ENCODE results near the gene INSYN1. TPM values are rescaled to one million over a fixed set of nuclear protein-coding genes. Genes with fewer than 3 reads are reported as not detected.

Gene INSYN1
- total and polyA plus RNA-seq, 3 donors from 2014 or later = 8.9 to 18.9 (median 15.9) TPM

- H3K27ac ChIP-seq = no peak overlapping the region
- H3K9me3 ChIP-seq = no peaks in the 10 kb centered on the region
- no peaks in the 10 kb centered on the region for H3K27me3 ChIP-seq
- no peak for DNase-seq
- WGBS, 2 donors = 45 to 83% methylated on average over 2 to 6 of the region's 6 CpGs
- no peak overlapping the region for H3K4me3 ChIP-seq
- peaks cover 24% of the 10 kb centered on the region for H3K4me1 ChIP-seq
- no peaks in the 10 kb centered on the region for H3K36me3 ChIP-seq (ENCODE audit: low read depth, missing control alignments)
- TF ChIP-seq POLR2A (IDR thresholded peaks at IDR 0.05) (no peak), CTCF (IDR thresholded peaks at IDR 0.05) (no peak)
- intact Hi-C loops (cut with DNase I; ENCODE audit: low total_unique reads) = no loop called here
Measured at GRCh38 chr15:73748730-73749129, 4.4 kb downstream of the INSYN1 start.

GRCh38 chr15:73747847-73748590 lies 5.1 kb downstream of the INSYN1 start:
- intact Hi-C loops (cut with DNase I; ENCODE audit: low total_unique reads) = no loop called here

GRCh38 chr15:73746883-73747282 lies 6.3 kb downstream of the INSYN1 start:
- no peaks in the 10 kb centered on the region for H3K36me3 ChIP-seq (ENCODE audit: low read depth, missing control alignments)
- WGBS, 2 donors = 30 to 33% methylated on average over 7 of the region's 7 CpGs
- H3K4me3 ChIP-seq = no peak overlapping the region
- TF ChIP-seq POLR2A (IDR thresholded peaks at IDR 0.05) (no peak), CTCF (IDR thresholded peaks at IDR 0.05) (no peak)
- H3K27me3 ChIP-seq = no peaks in the 10 kb centered on the region
- intact Hi-C loops (cut with DNase I; ENCODE audit: low total_unique reads) = no loop called here
- H3K4me1 ChIP-seq = peaks cover 19% of the 10 kb centered on the region
- DNase-seq = no peak
- H3K27ac ChIP-seq = no peak overlapping the region
- no peaks in the 10 kb centered on the region for H3K9me3 ChIP-seq

More at GRCh38 chr15:73747847-73748590, 5.1 kb downstream of the INSYN1 start:
- H3K27ac ChIP-seq = no peak overlapping the region
- no peaks in the 10 kb centered on the region for H3K9me3 ChIP-seq
- no peak for DNase-seq
- no peak for TF ChIP-seq POLR2A (IDR thresholded peaks at IDR 0.05)
- TF ChIP-seq CTCF (IDR thresholded peaks at IDR 0.05) = no peak
- WGBS, 2 donors = 87 to 91% methylated on average over 11 of the region's 11 CpGs
- no peaks in the 10 kb centered on the region for H3K27me3 ChIP-seq
- H3K36me3 ChIP-seq (ENCODE audit: low read depth, missing control alignments) = no peaks in the 10 kb centered on the region
- no peak overlapping the region for H3K4me3 ChIP-seq
- peaks cover 21% of the 10 kb centered on the region for H3K4me1 ChIP-seq

GRCh38 chr15:73746261-73746660 lies 6.9 kb downstream of the INSYN1 start:
- Histone ChIP-seq H3K9me3 (no peaks in the 10 kb centered on the region), H3K36me3 (ENCODE audit: low read depth, missing control alignments) (no peaks in the 10 kb centered on the region), H3K4me1 (peaks cover 18% of the 10 kb centered on the region), H3K27ac (no peak overlapping the region), H3K27me3 (no peaks in the 10 kb centered on the region), H3K4me3 (no peak overlapping the region)
- no peak for TF ChIP-seq CTCF (IDR thresholded peaks at IDR 0.05)
- TF ChIP-seq POLR2A (IDR thresholded peaks at IDR 0.05) = no peak
- 72 to 73% methylated on average over 8 of the region's 8 CpGs for WGBS, 2 donors
- DNase-seq = no peak
- intact Hi-C loops (cut with DNase I; ENCODE audit: low total_unique reads) = no loop called here

GRCh38 chr15:73745073-73745472 lies 8.1 kb downstream of the INSYN1 start:
- Histone ChIP-seq H3K4me1 (peaks cover 19% of the 10 kb centered on the region), H3K27ac (no peak overlapping the region), H3K9me3 (no peaks in the 10 kb centered on the region), H3K4me3 (no peak overlapping the region), H3K27me3 (no peaks in the 10 kb centered on the region), H3K36me3 (ENCODE audit: low read depth, missing control alignments) (no peaks in the 10 kb centered on the region)
- TF ChIP-seq CTCF (IDR thresholded peaks at IDR 0.05) = no peak
- no peak for TF ChIP-seq POLR2A (IDR thresholded peaks at IDR 0.05)
- intact Hi-C loops (cut with DNase I; ENCODE audit: low total_unique reads) = no loop called here
- WGBS, 2 donors = 80 to 83% methylated on average over 7 of the region's 7 CpGs
- DNase-seq = no peak
